ENCODE data around the gene CCDC146.
"Not testable (repeated sequence)": the region's sequence is repeated elsewhere in the genome, so short reads cannot be mapped to it uniquely, and the experiment has no call there.

The CCDC146 gene

DNA sequence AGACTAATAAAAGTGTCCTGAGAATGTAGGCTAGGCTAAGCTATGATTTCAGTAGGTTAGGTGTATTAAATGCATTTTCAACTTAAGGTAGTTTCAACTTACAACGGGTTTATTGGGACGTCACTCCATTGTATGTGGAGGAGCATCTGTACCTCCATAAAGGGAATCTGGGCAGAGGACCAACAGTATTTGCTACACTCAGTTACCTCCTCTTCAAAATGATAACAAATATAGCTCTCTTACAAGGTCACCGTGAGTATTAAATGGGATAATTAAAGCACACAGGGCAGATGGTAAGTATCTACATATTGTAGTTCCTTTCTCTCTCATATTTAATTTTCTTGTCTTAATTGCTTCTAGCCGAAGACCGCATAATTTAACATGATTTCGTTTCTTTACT is 136.2 kb downstream of the CCDC146 start:
- TF ChIP-seq POU2F2 (IDR thresholded peaks at IDR 0.05; ENCODE audit: low read depth, low read length) (no peak), POLR2AphosphoS5 (IDR thresholded peaks at IDR 0.05; ENCODE audit: low read depth, low read length) (no peak), POLR2A (IDR thresholded peaks at IDR 0.05; ENCODE audit: low read depth, low read length) (no peak), TAF1 (IDR thresholded peaks at IDR 0.05; ENCODE audit: low read depth, low read length) (no peak), SPI1 (IDR thresholded peaks at IDR 0.05; ENCODE audit: low read depth, low read length) (no peak), PAX5 (IDR thresholded peaks at IDR 0.05; ENCODE audit: insufficient read depth, low read length, severe bottlenecking) (no peak)
- DNase-seq (ENCODE audit: insufficient read length, low spot score) (no peak), FAIRE-seq (no peak)

GRCh38 chr7:77262316-77262715 is 139.9 kb downstream of the CCDC146 start:
- no peak for FAIRE-seq
- TF ChIP-seq PAX5 (IDR thresholded peaks at IDR 0.05; ENCODE audit: insufficient read depth, low read length, severe bottlenecking) (no peak), POU2F2 (IDR thresholded peaks at IDR 0.05; ENCODE audit: low read depth, low read length) (no peak), POLR2A (IDR thresholded peaks at IDR 0.05; ENCODE audit: low read depth, low read length) (no peak), TAF1 (IDR thresholded peaks at IDR 0.05; ENCODE audit: low read depth, low read length) (no peak), POLR2AphosphoS5 (IDR thresholded peaks at IDR 0.05; ENCODE audit: low read depth, low read length) (no peak), SPI1 (IDR thresholded peaks at IDR 0.05; ENCODE audit: low read depth, low read length) (no peak)

DNA sequence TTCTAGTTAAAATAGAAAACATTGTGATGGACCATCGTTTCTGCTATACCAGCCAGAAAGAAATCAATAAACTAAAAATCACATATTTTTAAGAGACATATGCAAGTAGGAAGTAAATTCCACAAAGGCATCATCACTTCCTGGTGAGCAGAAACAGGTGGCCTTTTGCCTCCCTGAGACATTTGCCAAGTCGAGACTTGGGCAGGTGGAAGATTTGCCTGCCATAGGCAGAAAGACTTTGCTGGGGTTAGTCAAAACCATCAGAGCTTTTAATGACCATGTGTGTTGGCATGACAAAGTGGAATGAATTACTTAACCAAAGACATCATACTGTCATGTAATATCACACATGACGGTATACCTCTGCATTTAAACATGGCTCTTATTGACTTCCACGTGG is 143.3 kb downstream of the CCDC146 start:
- TF ChIP-seq PAX5 (IDR thresholded peaks at IDR 0.05; ENCODE audit: insufficient read depth, low read length, severe bottlenecking) (no peak), POLR2AphosphoS5 (IDR thresholded peaks at IDR 0.05; ENCODE audit: low read depth, low read length) (no peak), POLR2A (IDR thresholded peaks at IDR 0.05; ENCODE audit: low read depth, low read length) (no peak), SPI1 (IDR thresholded peaks at IDR 0.05; ENCODE audit: low read depth, low read length) (no peak), TAF1 (IDR thresholded peaks at IDR 0.05; ENCODE audit: low read depth, low read length) (no peak), POU2F2 (IDR thresholded peaks at IDR 0.05; ENCODE audit: low read depth, low read length) (no peak)
- FAIRE-seq (no peak), DNase-seq (ENCODE audit: insufficient read length, low spot score) (no peak)

More at GRCh38 chr7:77262316-77262715, 139.9 kb downstream of the CCDC146 start:
- no peak for DNase-seq (ENCODE audit: insufficient read length, low spot score)

DNA sequence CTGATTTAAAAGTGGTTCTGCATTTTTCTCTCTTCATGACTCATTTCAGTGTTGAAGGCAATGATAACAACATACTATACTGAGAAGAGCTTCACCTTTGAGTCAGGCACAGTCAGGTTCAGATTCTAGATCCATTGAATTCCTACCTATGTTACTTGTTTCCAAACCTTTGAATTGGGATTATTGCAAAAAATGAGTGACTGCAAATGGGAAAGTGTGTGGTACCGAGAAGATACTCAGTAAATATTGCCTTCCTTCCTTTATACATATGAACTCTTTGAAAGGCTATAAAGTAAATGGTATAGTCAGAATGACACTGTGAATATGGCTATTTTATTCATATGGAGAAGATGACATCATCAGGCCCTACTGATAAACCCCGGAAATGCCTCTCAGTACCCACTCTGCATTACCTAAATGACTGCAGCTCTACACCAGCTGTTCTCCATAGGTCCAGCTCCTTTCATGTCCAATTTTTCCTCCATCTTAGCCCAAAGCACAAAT is 143.9 kb downstream of the CCDC146 start:
- DNase-seq (ENCODE audit: insufficient read length, low spot score) = peak; percentile 25
- peak; percentile 38; the same call in 1 of the 2 replicates for TF ChIP-seq POU2F2 (IDR thresholded peaks at IDR 0.05; ENCODE audit: low read depth, low read length)
- peak; percentile 32; the same call in 1 of the 2 replicates for TF ChIP-seq SPI1 (IDR thresholded peaks at IDR 0.05; ENCODE audit: low read depth, low read length)
- TF ChIP-seq POLR2A (IDR thresholded peaks at IDR 0.05; ENCODE audit: low read depth, low read length) = no peak
- TF ChIP-seq PAX5 (IDR thresholded peaks at IDR 0.05; ENCODE audit: insufficient read depth, low read length, severe bottlenecking) = no peak
- TF ChIP-seq TAF1 (IDR thresholded peaks at IDR 0.05; ENCODE audit: low read depth, low read length) = no peak
- peak; percentile 88 for FAIRE-seq

GRCh38 chr7:77269360-77270093 is 147.1 kb downstream of the CCDC146 start:
- FAIRE-seq (peak; percentile 71), DNase-seq (ENCODE audit: insufficient read length, low spot score) (no peak)
- TF ChIP-seq SPI1 (IDR thresholded peaks at IDR 0.05; ENCODE audit: low read depth, low read length) (no peak), POLR2AphosphoS5 (IDR thresholded peaks at IDR 0.05; ENCODE audit: low read depth, low read length) (no peak), POLR2A (IDR thresholded peaks at IDR 0.05; ENCODE audit: low read depth, low read length) (no peak), PAX5 (IDR thresholded peaks at IDR 0.05; ENCODE audit: insufficient read depth, low read length, severe bottlenecking) (no peak), POU2F2 (IDR thresholded peaks at IDR 0.05; ENCODE audit: low read depth, low read length) (no peak), TAF1 (IDR thresholded peaks at IDR 0.05; ENCODE audit: low read depth, low read length) (no peak)

GRCh38 chr7:77270094-77270480 is 147.7 kb downstream of the CCDC146 start:
- TF ChIP-seq TAF1 (IDR thresholded peaks at IDR 0.05; ENCODE audit: low read depth, low read length) (no peak), SPI1 (IDR thresholded peaks at IDR 0.05; ENCODE audit: low read depth, low read length) (no peak), POU2F2 (IDR thresholded peaks at IDR 0.05; ENCODE audit: low read depth, low read length) (no peak), POLR2A (IDR thresholded peaks at IDR 0.05; ENCODE audit: low read depth, low read length) (no peak), POLR2AphosphoS5 (IDR thresholded peaks at IDR 0.05; ENCODE audit: low read depth, low read length) (no peak), PAX5 (IDR thresholded peaks at IDR 0.05; ENCODE audit: insufficient read depth, low read length, severe bottlenecking) (no peak)
- DNase-seq (ENCODE audit: insufficient read length, low spot score) (no peak), FAIRE-seq (no peak)

DNA sequence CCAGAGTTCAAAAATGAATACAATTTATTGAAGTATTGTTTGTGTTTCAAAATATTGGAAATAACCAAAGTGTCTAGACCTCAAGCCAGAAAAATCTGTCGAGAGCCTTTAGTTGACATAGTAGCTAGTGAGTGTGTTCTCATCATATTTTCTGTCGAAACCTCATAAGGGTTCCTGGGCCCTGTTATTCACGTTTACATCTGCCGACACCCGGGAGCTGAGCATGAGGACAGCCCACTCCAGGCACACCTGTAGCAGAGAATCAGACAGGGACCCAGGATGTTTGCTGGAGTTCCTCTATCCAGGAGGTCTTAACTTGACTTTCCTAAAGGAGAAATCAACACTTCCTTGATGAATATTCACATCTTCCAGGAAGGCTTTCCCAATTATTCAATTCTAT is 149.4 kb downstream of the CCDC146 start:
- no peak for TF ChIP-seq TAF1 (IDR thresholded peaks at IDR 0.05; ENCODE audit: low read depth, low read length)
- no peak for TF ChIP-seq POLR2AphosphoS5 (IDR thresholded peaks at IDR 0.05; ENCODE audit: low read depth, low read length)
- TF ChIP-seq POLR2A (IDR thresholded peaks at IDR 0.05; ENCODE audit: low read depth, low read length) = no peak
- TF ChIP-seq POU2F2 (IDR thresholded peaks at IDR 0.05; ENCODE audit: low read depth, low read length) = no peak
- TF ChIP-seq PAX5 (IDR thresholded peaks at IDR 0.05; ENCODE audit: insufficient read depth, low read length, severe bottlenecking) = no peak
- TF ChIP-seq SPI1 (IDR thresholded peaks at IDR 0.05; ENCODE audit: low read depth, low read length) = no peak
- FAIRE-seq = no peak
- no peak for DNase-seq (ENCODE audit: insufficient read length, low spot score)

- DNase-seq (ENCODE audit: insufficient read length, low spot score); FAIRE-seq: not testable (repeated sequence)
Measured at GRCh38 chr7:77275663-77276062, 153.2 kb downstream of the CCDC146 start.

- TF ChIP-seq POU2F2 (IDR thresholded peaks at IDR 0.05; ENCODE audit: low read depth, low read length) (no peak), POLR2AphosphoS5 (IDR thresholded peaks at IDR 0.05; ENCODE audit: low read depth, low read length) (no peak), SPI1 (IDR thresholded peaks at IDR 0.05; ENCODE audit: low read depth, low read length) (no peak), PAX5 (IDR thresholded peaks at IDR 0.05; ENCODE audit: insufficient read depth, low read length, severe bottlenecking) (no peak), POLR2A (IDR thresholded peaks at IDR 0.05; ENCODE audit: low read depth, low read length) (no peak), TAF1 (IDR thresholded peaks at IDR 0.05; ENCODE audit: low read depth, low read length) (no peak)
- FAIRE-seq = no peak
- no peak for DNase-seq (ENCODE audit: insufficient read length, low spot score)
Measured at GRCh38 chr7:77276120-77276519, 153.7 kb downstream of the CCDC146 start.
